GM10847 (cell line): ENCODE data around the gene MATN1.

Source experiments
- POLR2A ChIP-seq: IDR thresholded peaks from 2 replicates; pipeline ENCODE4 v1.6.1; 2011; ENCODE audit not compliant: insufficient read length; ENCODE audit errors: extremely low read depth

Gene MATN1

DNA sequence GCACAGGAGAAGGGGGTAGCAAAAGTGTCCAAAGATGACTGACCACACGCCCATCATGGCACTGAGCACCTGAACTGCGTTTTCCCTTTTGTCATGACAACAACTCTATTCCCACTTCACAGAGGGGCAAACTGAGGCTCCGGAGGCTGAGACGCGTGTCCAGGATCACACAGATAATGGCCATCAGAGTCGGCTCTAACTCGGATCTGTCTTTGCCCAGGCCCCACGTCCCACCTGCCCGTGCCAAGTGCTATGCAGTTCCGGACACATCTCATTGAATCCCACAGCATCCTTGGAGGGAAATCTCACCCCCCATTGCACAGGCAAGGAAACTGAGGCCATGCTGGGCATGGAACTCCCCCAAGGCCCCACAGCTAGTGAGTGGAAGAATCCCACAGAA, 62.1 kb downstream of the MATN1 start:
- TF ChIP-seq POLR2A = no peak
